GM12878 (cell line): ENCODE measurements around the gene PLPP7. TPM values are rescaled to one million over a fixed set of nuclear protein-coding genes. Genes with fewer than 3 reads are reported as not detected.
A peak's percentile ranks its signal among the peaks of the same experiment; 100 is the strongest.

Experiments used
- ATAC-seq: fragments of 200-7000 bp; cut with Tn5 transposase; 3 replicates; pipeline ENCODE4 v1.9.1; 2020; ENCODE audit warnings: mild to moderate bottlenecking, moderate library complexity
- BruUV-seq: library from RNA; stranded (reverse); fragments of 400-500 nt; replicated peaks from 2 replicates; lab custom pipeline; 2021; lab: Mats Ljungman, UMichigan
- CTCF ChIA-PET: fragments of 300-600 bp; sonication (Branson Sonifier 250); formaldehyde crosslinking; extraction: SDS; loops from one replicate; lab custom pipeline; 2021; ENCODE audit warnings: inconsistent platforms; lab: Yijun Ruan, JAX
- POLR2A ChIA-PET: fragments of 350-600 bp; formaldehyde crosslinking; extraction: SDS; loops from one replicate; lab custom pipeline; 2021; ENCODE audit warnings: inconsistent platforms; lab: Charles Lee
- RAD21 ChIA-PET: fragments of 300-600 bp; sonication (Branson Sonifier 250); formaldehyde crosslinking; loops from one replicate; lab custom pipeline; 2023; ENCODE audit warnings: antibody characterized with exemption; ENCODE audit not compliant: unreplicated experiment; lab: Charles Lee
- SMC1A ChIA-PET: fragments of 300-600 bp; sonication (Branson Sonifier 250); formaldehyde crosslinking; loops from one replicate; lab custom pipeline; 2023; ENCODE audit not compliant: unreplicated experiment, uncharacterized antibody; lab: Charles Lee
- DNase-seq: peaks from one replicate; pipeline ENCODE4 v3.0.0-alpha.2; 2011; ENCODE audit warnings: low read depth, low spot score
- FAIRE-seq: peaks from 3 replicates; lab custom pipeline; 2011; peaks lifted over from hg19 to GRCh38; lab: Jason Lieb, UNC
- H2AFZ ChIP-seq: 2 replicates; pipeline ENCODE4 v1.6.0; 2011; ENCODE audit warnings: low read depth, low read length, control low read depth; ENCODE audit not compliant: control insufficient read depth
- H3K27ac ChIP-seq: 2 replicates; pipeline ENCODE4 v1.5.1; 2011; ENCODE audit warnings: control low read depth; ENCODE audit not compliant: control insufficient read depth, insufficient read depth
- H3K27me3 ChIP-seq, 2 experiments: replicated peaks in 1 of 2; 2 replicates each; pipeline versions ENCODE4 v1.6.0 to v1.6.1; 2011; ENCODE audit warnings: low read length in 1 of 2; ENCODE audit not compliant: control insufficient read depth in 2 of 2, insufficient read depth in 2 of 2
- H3K36me3 ChIP-seq, 2 experiments: 2 replicates each; pipeline ENCODE4 v1.5.1; 2011; ENCODE audit warnings: low read length in 1 of 2; ENCODE audit not compliant: control insufficient read depth in 2 of 2, insufficient read depth in 2 of 2
- H3K4me1 ChIP-seq: 2 replicates; pipeline ENCODE4 v1.6.1; 2011; ENCODE audit warnings: mild to moderate bottlenecking, low read length, moderate library complexity, mixed read lengths; ENCODE audit not compliant: control insufficient read depth, insufficient read depth
- H3K4me2 ChIP-seq: 2 replicates; pipeline ENCODE4 v1.6.0; 2011; ENCODE audit warnings: control low read depth; ENCODE audit not compliant: control insufficient read depth, insufficient read depth
- H3K4me3 ChIP-seq: fragments of 200-600 bp; sonication (generic); 2 replicates; pipeline ENCODE4 v1.5.1; 2016
- H3K79me2 ChIP-seq: 2 replicates; pipeline ENCODE4 v1.6.0; 2011; ENCODE audit warnings: low read length; ENCODE audit not compliant: control insufficient read depth, insufficient read depth
- H3K9ac ChIP-seq: 2 replicates; pipeline ENCODE4 v1.8.0; 2011; ENCODE audit warnings: low read length, control low read depth, mixed read lengths; ENCODE audit not compliant: control insufficient read depth, insufficient read depth
- H3K9me3 ChIP-seq: replicated peaks from 3 replicates; pipeline ENCODE4 v1.5.1; 2011; ENCODE audit warnings: mild to moderate bottlenecking, low read length; ENCODE audit not compliant: control insufficient read depth, insufficient read depth
- H4K20me1 ChIP-seq: 2 replicates; pipeline ENCODE4 v1.6.0; 2011; ENCODE audit not compliant: control insufficient read depth, insufficient read depth
- CUX1 ChIP-seq: IDR thresholded peaks from 2 replicates; pipeline ENCODE4 v1.6.1; 2012; ENCODE audit warnings: improper control_type of control experiment, low read depth, low read length; ENCODE audit not compliant: insufficient replicate concordance
- MEF2A ChIP-seq: IDR thresholded peaks from 2 replicates; pipeline ENCODE4 v1.6.1; 2011; ENCODE audit warnings: low read depth, mild to moderate bottlenecking, low read length, moderate library complexity; ENCODE audit not compliant: insufficient read depth
- PKNOX1 ChIP-seq: fragments of 450-650 bp; IDR thresholded peaks from 2 replicates; pipeline ENCODE4 v1.6.1; 2016; ENCODE audit warnings: mild to moderate bottlenecking
- POLR2A ChIP-seq: IDR thresholded peaks from 2 replicates; pipeline ENCODE4 v1.6.1; 2011; ENCODE audit warnings: low read depth, mild to moderate bottlenecking, low read length
- SMARCA5 ChIP-seq: fragments of 450-650 bp; IDR thresholded peaks from 2 replicates; pipeline ENCODE4 v1.6.1; 2017; ENCODE audit warnings: mild to moderate bottlenecking
- WGBS: methylation state at CpG from one replicate; pipeline ENCODE4 v1.1.6; 2016; ENCODE audit warnings: low lambda C conversion rate; ENCODE audit not compliant: insufficient replicate concordance, insufficient coverage; ENCODE audit errors: missing lambda C conversion rate; 5-methylcytosine and 5-hydroxymethylcytosine counted together
- in situ Hi-C: fragments of 300-500 bp; cut with MboI; formaldehyde crosslinking; loops from 9 replicates; pipeline ENCODE4 v1.14.3; 2018; ENCODE audit warnings: mixed read lengths
- intact Hi-C: fragments of 100-400 bp; cut with micrococcal nuclease; formaldehyde crosslinking; loops from one replicate; pipeline ENCODE4 v1.14.2; 2022; ENCODE audit not compliant: unreplicated experiment
- polyA plus RNA-seq, 11 experiments: library from polyadenylated mRNA; depleted of rRNA in 4 of 11; unstranded in 6 of 11; stranded (reverse) in 5 of 11; fragments of >200 nt; fragmentation: Nextera tagmentation in 4 of 11; fragmentation: Illumina TruSeq in 1 of 11; extraction: Ambion mirVana in 4 of 11; extraction: Trizol in 1 of 11; gene quantifications; 1 replicate in 1 of 11; 2 replicates in 10 of 11; pipeline versions ENCODE4 v1.2.1 to v1.2.3, GENCODE V29; 2011 to 2016; ENCODE audit warnings: inconsistent platforms in 2 of 11, missing spikeins in 2 of 11, low read depth in 1 of 11
- total RNA-seq, 4 experiments: library from RNA; depleted of rRNA in 3 of 4; stranded (reverse); fragments of >200 nt in 3 of 4; fragmentation: Illumina TruSeq in 1 of 4; extraction: Trizol in 1 of 4; gene quantifications; 2 replicates each; pipeline versions ENCODE4 v1.2.1 to v1.2.3, GENCODE V29; 2013 to 2021

PLPP7 gene
- total and polyA plus RNA-seq, 10 of the 15 experiments (the other 5 are each of a cell fraction or from before 2014, with no cell fraction given): 0.05 to 1.0 (median 0.40) TPM; not detected in 3

GRCh38 chr9:131310833-131311554 lies 21.5 kb downstream of the PLPP7 start:
- H3K4me2 ChIP-seq: 0 out of 2 replicates have a peak overlapping the region, but pooled peaks have one; percentile 35
- no peaks in the 10 kb centered on the region for H3K79me2 ChIP-seq
- no peaks in the 10 kb centered on the region for H4K20me1 ChIP-seq
- POLR2A ChIA-PET: interaction anchor here (0.5 kb wide), 1 partner anchor 14 kb away, joined by 9 read pairs; no protein-coding TSS in a partner anchor
- BruUV-seq: no TSS peak
- CTCF ChIA-PET: no interaction called here
- H3K4me1 ChIP-seq: no peaks in the 10 kb centered on the region
- ATAC-seq (peak; percentile 84), DNase-seq (no peak), FAIRE-seq (no peak)
- intact Hi-C loops: no loop called here
- RAD21 ChIA-PET: no interaction called here
- in situ Hi-C loops: no loop called here
- H3K27ac ChIP-seq: no peak overlapping the region
- no peak overlapping the region for H3K4me3 ChIP-seq
- H2AFZ ChIP-seq: peak overlapping the region; percentile 63
- H3K27me3 ChIP-seq: no peaks in the 10 kb centered on the region; a peak in 2 of 4 replicates
- SMC1A ChIA-PET: no interaction called here
- TF ChIP-seq MEF2A: no peak
- TF ChIP-seq PKNOX1: peak; percentile 57; the same call in 1 of the 2 replicates
- TF ChIP-seq POLR2A: peak; percentile 21; the same call in 1 of the 2 replicates
- no peak overlapping the region for H3K9ac ChIP-seq
- 6% methylated on average over 20 of the region's 20 CpGs for WGBS
- H3K9me3 ChIP-seq: no peaks in the 10 kb centered on the region
- no peaks in the 10 kb centered on the region for H3K36me3 ChIP-seq

GRCh38 chr9:131312246-131312645 lies 22.7 kb downstream of the PLPP7 start:
- Histone ChIP-seq H3K4me1 (no peaks in the 10 kb centered on the region), H3K36me3 (no peaks in the 10 kb centered on the region), H3K79me2 (no peaks in the 10 kb centered on the region), H3K9ac (no peak overlapping the region), H3K4me3 (no peak overlapping the region), H4K20me1 (no peaks in the 10 kb centered on the region), H3K9me3 (no peaks in the 10 kb centered on the region), H3K4me2 (no peak overlapping the region), H3K27ac (no peak overlapping the region), H2AFZ (no peak overlapping the region), H3K27me3 (no peaks in the 10 kb centered on the region; a peak in 2 of 4 replicates)
- no peak for TF ChIP-seq CUX1
- TF ChIP-seq SMARCA5: no peak
- in situ Hi-C loops (no loop called here), intact Hi-C loops (no loop called here)
- POLR2A ChIA-PET: no interaction called here
- CTCF ChIA-PET: no interaction called here
- RAD21 ChIA-PET: no interaction called here
- 64% methylated on average over 9 of the region's 9 CpGs for WGBS
- DNase-seq: no peak
- BruUV-seq: no TSS peak
- no peak for ATAC-seq
- SMC1A ChIA-PET: no interaction called here
- no peak for FAIRE-seq
